Measurements from ENCODE around the gene ST3GAL3. TPM values are rescaled to one million over a fixed set of nuclear protein-coding genes. Genes with fewer than 3 reads are reported as not detected.

Gene ST3GAL3
- total RNA-seq, 1 donor from 2014 or later = 13.6 TPM

GRCh38 chr1:43971336-43971980 lies 264.1 kb downstream of the ST3GAL3 start:
- Histone ChIP-seq H3K27ac (no peak overlapping the region), H3F3A (ENCODE audit: low read depth) (peaks cover 30% of the 10 kb centered on the region), H3K4me3 (no peak overlapping the region), H3K9me3 (ENCODE audit: low read depth) (no peaks in the 10 kb centered on the region), H4K20me1 (ENCODE audit: low read depth) (peaks cover 18% of the 10 kb centered on the region), H3K9ac (no peak overlapping the region), H3K4me2 (no peak overlapping the region), H3K27me3 (no peaks in the 10 kb centered on the region), H2AFZ (replicated peaks) (no peak overlapping the region), H3K36me3 (no peaks in the 10 kb centered on the region), H3K4me1 (peaks cover 7% of the 10 kb centered on the region), H3K79me2 (ENCODE audit: low read depth) (peaks cover 27% of the 10 kb centered on the region)
- Mint-ChIP-seq H3K27me3 (ENCODE audit: insufficient read depth, low read depth) (no peaks in the 10 kb centered on the region), H3K4me3 (peak overlapping the region; percentile 96), H3K27ac (no peak overlapping the region), H3K36me3 (peaks cover 7% of the 10 kb centered on the region), H3K9me3 (no peaks in the 10 kb centered on the region), H3K4me1 (peaks cover 34% of the 10 kb centered on the region)
- no peak for DNase-seq (ENCODE audit: low spot score)
- TF ChIP-seq EZH2phosphoT487 (IDR thresholded peaks at IDR 0.05) (no peak), EZH2 (IDR thresholded peaks at IDR 0.05) (no peak), CTCF (IDR thresholded peaks at IDR 0.05) (no peak)

GRCh38 chr1:43973981-43974442 lies 266.7 kb downstream of the ST3GAL3 start:
- Histone ChIP-seq H3K9ac (no peak overlapping the region), H3K4me3 (peak overlapping the region; percentile 80), H2AFZ (replicated peaks) (peak overlapping the region; percentile 92), H3K9me3 (ENCODE audit: low read depth) (no peaks in the 10 kb centered on the region), H3K79me2 (ENCODE audit: low read depth) (peaks cover 31% of the 10 kb centered on the region), H4K20me1 (ENCODE audit: low read depth) (peaks cover 31% of the 10 kb centered on the region), H3K27ac (no peak overlapping the region), H3F3A (ENCODE audit: low read depth) (peaks cover 42% of the 10 kb centered on the region), H3K36me3 (no peaks in the 10 kb centered on the region), H3K4me2 (peak overlapping the region; percentile 100), H3K4me1 (peaks cover 7% of the 10 kb centered on the region), H3K27me3 (no peaks in the 10 kb centered on the region)
- H3K4me3 Mint-ChIP-seq = peak overlapping the region; percentile 97
- peaks cover 4% of the 10 kb centered on the region for H3K27me3 Mint-ChIP-seq (ENCODE audit: insufficient read depth, low read depth)
- peaks cover 51% of the 10 kb centered on the region for H3K4me1 Mint-ChIP-seq
- H3K9me3 Mint-ChIP-seq = no peaks in the 10 kb centered on the region
- no peak for TF ChIP-seq EZH2phosphoT487 (IDR thresholded peaks at IDR 0.05)
- H3K36me3 Mint-ChIP-seq = peaks cover 7% of the 10 kb centered on the region
- no peak for DNase-seq (ENCODE audit: low spot score)
- H3K27ac Mint-ChIP-seq = no peak overlapping the region

GRCh38 chr1:43974443-43975248 lies 267.3 kb downstream of the ST3GAL3 start, which contains the start of gene ATP6V0B:
TSS of gene ATP6V0B (plus strand) at chr1:43974960. CDS start at chr1:43975041, 81 bp downstream.
- H3K4me1 ChIP-seq = peaks cover 7% of the 10 kb centered on the region
- H3K4me1 Mint-ChIP-seq = peaks cover 51% of the 10 kb centered on the region

More at GRCh38 chr1:43974443-43975248, 267.3 kb downstream of the ST3GAL3 start, which contains the start of gene ATP6V0B:
- Histone ChIP-seq H3K79me2 (ENCODE audit: low read depth) (peaks cover 34% of the 10 kb centered on the region), H3K27me3 (no peaks in the 10 kb centered on the region), H4K20me1 (ENCODE audit: low read depth) (peaks cover 31% of the 10 kb centered on the region), H3K9me3 (ENCODE audit: low read depth) (no peaks in the 10 kb centered on the region), H3K4me2 (peak within 1 kb of the TSS; percentile 100), H3K36me3 (no peaks in the 10 kb centered on the region), H3K27ac (no peak within 1 kb of the TSS), H2AFZ (replicated peaks) (peak within 1 kb of the TSS; percentile 92), H3K4me3 (peak within 1 kb of the TSS; percentile 80), H3F3A (ENCODE audit: low read depth) (peaks cover 40% of the 10 kb centered on the region), H3K9ac (peak within 1 kb of the TSS; percentile 85)
- H3K4me3 Mint-ChIP-seq = peak within 1 kb of the TSS; percentile 97
- peaks cover 4% of the 10 kb centered on the region for H3K27me3 Mint-ChIP-seq (ENCODE audit: insufficient read depth, low read depth)
- H3K36me3 Mint-ChIP-seq = peaks cover 7% of the 10 kb centered on the region
- peak; percentile 98 for DNase-seq (ENCODE audit: low spot score)
- no peak for TF ChIP-seq CTCF (IDR thresholded peaks at IDR 0.05)
- no peak for TF ChIP-seq EZH2 (IDR thresholded peaks at IDR 0.05)
- TF ChIP-seq EZH2phosphoT487 (IDR thresholded peaks at IDR 0.05) = no peak
- H3K27ac Mint-ChIP-seq = no peak within 1 kb of the TSS
- no peaks in the 10 kb centered on the region for H3K9me3 Mint-ChIP-seq
